HG03280 (cell line): ENCODE data around the gene HELZ2.
A peak's percentile ranks its signal among the peaks of the same experiment; 100 is the strongest.
"Not testable (repeated sequence)": the region's sequence is repeated elsewhere in the genome, so short reads cannot be mapped to it uniquely, and the experiment has no call there.

Source experiments
- ATAC-seq: cut with Tn5 transposase; IDR thresholded peaks from one replicate; pipeline ENCODE4 v1.9.1; 2021; ENCODE audit warnings: mild to moderate bottlenecking, moderate library complexity; ENCODE audit not compliant: unreplicated experiment

Gene HELZ2

GRCh38 chr20:63580796-63581461 is 6.9 kb upstream of the HELZ2 start:
- no peak for ATAC-seq

- ATAC-seq = no peak
Measured at GRCh38 chr20:63579017-63579694, 5.1 kb upstream of the HELZ2 start.

GRCh38 chr20:63578224-63579016 is 4.4 kb upstream of the HELZ2 start:
- no peak for ATAC-seq

GRCh38 chr20:63577317-63577894 is 3.4 kb upstream of the HELZ2 start:
- no peak for ATAC-seq

GRCh38 chr20:63576311-63576710 is 2.3 kb upstream of the HELZ2 start:
- ATAC-seq = no peak

- ATAC-seq = no peak
Measured at GRCh38 chr20:63574829-63575743, 1.0 kb upstream of the HELZ2 start.

- ATAC-seq = peak; percentile 23
Measured at GRCh38 chr20:63573647-63574131, 350 bp downstream of the HELZ2 start.

- no peak for ATAC-seq
Measured at GRCh38 chr20:63572788-63573646, 1.0 kb downstream of the HELZ2 start.

GRCh38 chr20:63572071-63572787 is 1.8 kb downstream of the HELZ2 start:
- no peak for ATAC-seq

- not testable (repeated sequence) for ATAC-seq
Measured at GRCh38 chr20:63571087-63571478, 3.0 kb downstream of the HELZ2 start.

- ATAC-seq = no peak
Measured at GRCh38 chr20:63570281-63571086, 3.6 kb downstream of the HELZ2 start.

GRCh38 chr20:63568986-63569949 is 4.8 kb downstream of the HELZ2 start:
- no peak for ATAC-seq

GRCh38 chr20:63568170-63568981 is 5.7 kb downstream of the HELZ2 start:
- ATAC-seq = no peak

- ATAC-seq = peak; percentile 59
Measured at GRCh38 chr20:63567386-63568169, 6.5 kb downstream of the HELZ2 start.

- ATAC-seq = peak; percentile 1
Measured at GRCh38 chr20:63567136-63567385, 7.0 kb downstream of the HELZ2 start.
